Panc1 (cell line): Measurements from ENCODE around the gene SLC24A4.

Experiments
- CTCF ChIP-seq: fragments of 450-650 bp; IDR thresholded peaks from 2 replicates; pipeline ENCODE4 v1.5.1; 2017; ENCODE audit warnings: mild to moderate bottlenecking
- REST ChIP-seq, 2 experiments: IDR thresholded peaks; 2 replicates each; pipeline ENCODE4 v1.6.1; 2011 to 2012; ENCODE audit warnings: low read depth in 2 of 2, control low read depth in 1 of 2, low read length in 1 of 2, mild to moderate bottlenecking in 1 of 2, moderate library complexity in 1 of 2; ENCODE audit not compliant: insufficient read depth in 1 of 2

GRCh38 chr14:92546347-92547053 is 223.5 kb downstream of the SLC24A4 start:
- TF ChIP-seq CTCF (no peak), REST (IDR thresholded peaks at IDR 0.05; ENCODE audit: insufficient read depth in 1 of 2, low read depth in 2 of 2, low read length in 1 of 2) (no peak)
